H54 (cell line): Measurements from ENCODE around the gene STK10.

Experiments
- DNase-seq: peaks from one replicate; pipeline ENCODE4 v3.0.0; 2011; ENCODE audit warnings: low spot score, mixed read lengths; ENCODE audit not compliant: insufficient read length
- FAIRE-seq: peaks from 3 replicates; lab custom pipeline; 2011; peaks lifted over from hg19 to GRCh38; lab: Jason Lieb, UNC
- POLR2A ChIP-seq: IDR thresholded peaks from 2 replicates; pipeline ENCODE4 v1.6.1; 2011; ENCODE audit warnings: low read depth, mild to moderate bottlenecking, low read length

STK10 gene

GRCh38 chr5:172131690-172132089 is 56.3 kb downstream of the STK10 start:
- DNase-seq (no peak), FAIRE-seq (no peak)
- no peak for TF ChIP-seq POLR2A

GRCh38 chr5:172129256-172129910 is 58.6 kb downstream of the STK10 start:
- no peak for FAIRE-seq

GRCh38 chr5:172127581-172127980 is 60.4 kb downstream of the STK10 start:
- no peak for DNase-seq
- no peak for FAIRE-seq
- TF ChIP-seq POLR2A: no peak

More at GRCh38 chr5:172129256-172129910, 58.6 kb downstream of the STK10 start:
- no peak for DNase-seq
- TF ChIP-seq POLR2A: no peak

GRCh38 chr5:172123269-172123692 is 64.7 kb downstream of the STK10 start:
- FAIRE-seq (no peak), DNase-seq (peak; percentile 72)
- no peak for TF ChIP-seq POLR2A

- FAIRE-seq: no peak
- no peak for TF ChIP-seq POLR2A
- DNase-seq: no peak
These were observed 67.9 kb downstream of the STK10 start for GRCh38 chr5:172119921-172120688.

- FAIRE-seq (no peak), DNase-seq (no peak)
- TF ChIP-seq POLR2A: no peak
These were observed 69.1 kb downstream of the STK10 start for GRCh38 chr5:172118891-172119290.

GRCh38 chr5:172117977-172118701 is 69.9 kb downstream of the STK10 start:
- TF ChIP-seq POLR2A: no peak
- FAIRE-seq (no peak), DNase-seq (no peak)

- DNase-seq: no peak
- no peak for FAIRE-seq
- TF ChIP-seq POLR2A: no peak
These were observed 72.5 kb downstream of the STK10 start for GRCh38 chr5:172115541-172115982.

- FAIRE-seq (no peak), DNase-seq (no peak)
- no peak for TF ChIP-seq POLR2A
These were observed 73.1 kb downstream of the STK10 start for GRCh38 chr5:172114875-172115422.

GRCh38 chr5:172113036-172113435 is 75.0 kb downstream of the STK10 start:
- no peak for TF ChIP-seq POLR2A
- FAIRE-seq: no peak

GRCh38 chr5:172111852-172112225 is 76.2 kb downstream of the STK10 start:
- no peak for DNase-seq
- TF ChIP-seq POLR2A: no peak
- FAIRE-seq: no peak

More at GRCh38 chr5:172113036-172113435, 75.0 kb downstream of the STK10 start:
- no peak for DNase-seq

- FAIRE-seq (no peak), DNase-seq (peak; percentile 45)
- TF ChIP-seq POLR2A: no peak
These were observed 76.8 kb downstream of the STK10 start for GRCh38 chr5:172110921-172111851.
